ENCODE measurements around the gene C1QTNF12. TPM values are rescaled to one million over a fixed set of nuclear protein-coding genes. Genes with fewer than 3 reads are reported as not detected.

C1QTNF12 gene
- total and polyA plus RNA-seq, 7 donors: 1.9 to 28.7 (median 17.6) TPM; not detected in 2

DNA sequence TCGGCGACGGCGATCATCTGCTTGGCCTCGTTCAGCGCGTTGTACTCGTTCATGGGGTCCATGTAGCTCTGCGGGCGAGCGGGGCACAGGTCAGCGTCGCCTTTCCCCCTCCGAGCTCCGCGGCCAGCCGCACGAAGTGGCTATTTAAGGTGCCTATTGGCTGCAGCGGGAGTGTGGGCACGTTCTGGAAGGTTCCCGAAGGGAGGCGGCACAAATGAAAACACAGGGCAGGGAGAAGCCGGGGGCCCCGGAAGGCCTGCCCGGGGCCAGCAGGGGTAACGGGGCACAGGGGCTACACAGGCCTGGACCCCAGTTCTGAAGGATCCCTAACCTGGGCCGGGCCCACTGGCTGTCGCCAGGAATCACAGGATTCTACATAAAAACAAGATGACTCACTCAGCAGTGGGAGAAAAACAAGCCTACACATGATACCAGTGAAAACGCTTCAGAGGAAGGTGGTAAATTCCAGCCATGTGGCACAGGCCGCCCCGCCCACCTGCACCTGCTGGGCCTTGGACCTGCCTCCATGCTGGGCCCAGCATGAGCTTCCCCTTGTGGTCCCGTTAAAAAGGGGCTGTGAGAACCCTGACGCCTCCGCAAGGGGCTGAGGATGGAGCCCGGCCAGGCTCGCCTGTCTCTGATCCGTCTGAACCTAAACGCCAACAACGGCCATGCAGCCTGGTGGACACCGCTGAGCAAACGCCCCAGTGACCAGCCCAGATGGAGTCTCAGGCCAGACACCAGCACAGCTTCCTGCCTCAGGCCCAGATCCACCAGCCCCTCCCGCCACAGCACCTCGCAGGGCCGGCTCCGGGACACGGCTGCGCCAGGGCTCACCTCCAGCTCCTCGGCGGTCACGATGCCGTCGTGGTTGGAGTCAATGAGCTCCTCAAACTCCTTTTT is 28.6 kb downstream of the C1QTNF12 start:
- Histone ChIP-seq H3K4me1 (peaks cover 0 to 3% (median 0%) of the 10 kb centered on the region in 4 donors), H3K27ac (no peak overlapping the region), H3K4me3 (no peak overlapping the region), H3K9me3 (no peaks in the 10 kb centered on the region), H3K27me3 (no peaks in the 10 kb centered on the region), H3K36me3 (peaks cover 40 to 69% (median 44%) of the 10 kb centered on the region in 4 donors)
- 86 to 91% methylated on average over 52 of the region's 52 CpGs for WGBS, 2 donors
- intact Hi-C loops (cut with DNase I): no loop called here
- DNase-seq: no peak
- TF ChIP-seq EP300 (IDR thresholded peaks at IDR 0.05): no peak
- no peak for TF ChIP-seq POLR2A (IDR thresholded peaks at IDR 0.05)
- TF ChIP-seq, protein P1, sequence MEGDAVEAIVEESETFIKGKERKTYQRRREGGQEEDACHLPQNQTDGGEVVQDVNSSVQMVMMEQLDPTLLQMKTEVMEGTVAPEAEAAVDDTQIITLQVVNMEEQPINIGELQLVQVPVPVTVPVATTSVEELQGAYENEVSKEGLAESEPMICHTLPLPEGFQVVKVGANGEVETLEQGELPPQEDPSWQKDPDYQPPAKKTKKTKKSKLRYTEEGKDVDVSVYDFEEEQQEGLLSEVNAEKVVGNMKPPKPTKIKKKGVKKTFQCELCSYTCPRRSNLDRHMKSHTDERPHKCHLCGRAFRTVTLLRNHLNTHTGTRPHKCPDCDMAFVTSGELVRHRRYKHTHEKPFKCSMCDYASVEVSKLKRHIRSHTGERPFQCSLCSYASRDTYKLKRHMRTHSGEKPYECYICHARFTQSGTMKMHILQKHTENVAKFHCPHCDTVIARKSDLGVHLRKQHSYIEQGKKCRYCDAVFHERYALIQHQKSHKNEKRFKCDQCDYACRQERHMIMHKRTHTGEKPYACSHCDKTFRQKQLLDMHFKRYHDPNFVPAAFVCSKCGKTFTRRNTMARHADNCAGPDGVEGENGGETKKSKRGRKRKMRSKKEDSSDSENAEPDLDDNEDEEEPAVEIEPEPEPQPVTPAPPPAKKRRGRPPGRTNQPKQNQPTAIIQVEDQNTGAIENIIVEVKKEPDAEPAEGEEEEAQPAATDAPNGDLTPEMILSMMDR (IDR thresholded peaks at IDR 0.05): no peak
- no peak for TF ChIP-seq POLR2AphosphoS5 (IDR thresholded peaks at IDR 0.05)

DNA sequence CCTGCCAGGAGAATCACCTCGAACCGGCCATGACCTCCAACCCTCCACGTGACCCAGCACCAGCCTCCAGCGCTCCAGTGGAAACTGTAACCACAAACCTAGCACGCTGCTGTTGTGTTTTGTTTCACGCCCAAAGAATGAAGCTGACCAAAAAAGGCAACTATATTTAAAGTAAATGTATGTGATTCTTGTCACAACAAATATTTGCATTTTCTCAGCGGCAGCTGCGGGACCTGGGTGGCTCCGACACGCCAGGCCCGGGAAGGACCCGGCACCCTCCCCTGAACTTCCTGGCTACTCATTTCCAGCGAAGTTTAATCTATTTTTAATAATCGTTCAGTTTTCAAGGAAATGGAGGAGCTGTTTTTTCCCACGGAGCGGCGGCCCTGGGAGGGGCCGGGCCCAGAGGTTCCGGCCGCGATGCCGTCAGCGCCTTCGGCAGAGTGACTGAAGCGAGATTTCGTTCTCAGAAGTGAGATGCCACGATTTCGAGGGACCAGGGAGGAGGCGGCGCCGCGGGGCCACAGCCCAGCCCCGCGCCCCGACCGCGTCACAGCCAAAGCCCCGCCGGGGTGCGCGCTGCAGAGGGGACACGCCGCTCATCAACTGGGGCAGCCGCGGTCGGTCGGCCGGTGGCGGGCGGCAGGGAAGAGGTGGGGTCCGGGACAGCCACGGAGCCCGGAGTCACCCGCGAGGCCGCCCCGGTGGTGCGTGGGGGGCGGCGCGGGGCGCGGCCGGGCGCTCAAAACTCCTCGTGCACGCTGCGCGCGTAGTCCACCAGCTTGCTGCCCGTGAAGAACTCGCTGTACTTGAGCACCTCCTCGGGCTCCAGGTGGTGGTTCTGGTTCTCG is 29.5 kb downstream of the C1QTNF12 start:
- TF ChIP-seq POLR2A (IDR thresholded peaks at IDR 0.05) (no peak), POLR2AphosphoS5 (IDR thresholded peaks at IDR 0.05) (no peak), EP300 (IDR thresholded peaks at IDR 0.05) (no peak)
- TF ChIP-seq, protein P1 (IDR thresholded peaks at IDR 0.05): no peak
- H3K36me3 ChIP-seq: peaks cover 32 to 60% (median 36%) of the 10 kb centered on the region in 4 donors
- no peak overlapping the region for H3K27ac ChIP-seq
- no peak overlapping the region for H3K4me3 ChIP-seq
- intact Hi-C loops (cut with DNase I): no loop called here
- H3K4me1 ChIP-seq: peaks cover 0 to 3% (median 0%) of the 10 kb centered on the region in 4 donors
- H3K9me3 ChIP-seq: no peaks in the 10 kb centered on the region
- WGBS, 2 donors: 93% methylated on average over 74 of the region's 74 CpGs
- no peaks in the 10 kb centered on the region for H3K27me3 ChIP-seq
- no peak for DNase-seq

DNA sequence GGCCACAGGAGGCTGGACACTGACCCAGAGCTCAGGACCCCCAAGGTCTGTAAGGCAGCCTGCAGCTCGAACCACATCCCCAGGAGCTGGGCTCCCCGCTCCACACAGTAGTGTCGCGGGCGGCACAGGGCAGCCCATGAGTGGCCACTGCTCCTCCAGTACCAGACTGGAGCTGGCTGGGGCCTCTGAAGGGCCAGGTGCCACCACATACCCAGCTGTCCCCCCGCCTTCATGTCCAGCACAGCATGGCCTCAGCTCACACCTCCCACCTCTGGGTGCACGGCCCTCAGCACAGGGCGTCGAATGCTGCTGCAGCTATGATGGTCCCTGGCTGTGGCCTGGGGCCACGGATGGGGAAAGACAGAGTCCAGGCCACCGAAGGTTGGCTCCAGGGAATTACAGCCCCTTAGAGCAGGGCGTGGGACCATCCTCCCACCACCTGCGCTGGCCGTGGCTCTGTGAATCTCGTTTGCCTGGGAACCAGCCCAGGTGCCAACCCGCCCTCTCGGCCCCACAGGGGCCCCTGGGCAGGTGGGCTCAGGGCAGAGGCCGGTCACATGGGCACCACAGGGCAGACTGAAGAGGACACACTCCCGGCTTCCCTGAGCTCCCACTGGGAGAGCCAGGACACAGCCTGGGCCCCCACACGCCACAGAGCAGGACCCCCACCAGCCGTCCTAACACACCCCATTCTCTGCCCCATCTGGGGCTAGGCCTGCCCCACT is 30.5 kb downstream of the C1QTNF12 start:
- Histone ChIP-seq H3K27ac (no peak overlapping the region), H3K9me3 (no peaks in the 10 kb centered on the region), H3K27me3 (no peaks in the 10 kb centered on the region), H3K4me1 (peaks cover 0 to 3% (median 0%) of the 10 kb centered on the region in 4 donors), H3K4me3 (no peak overlapping the region), H3K36me3 (peaks cover 28 to 51% (median 30%) of the 10 kb centered on the region in 4 donors)
- intact Hi-C loops (cut with DNase I): no loop called here
- TF ChIP-seq EP300 (IDR thresholded peaks at IDR 0.05) (no peak), POLR2A (IDR thresholded peaks at IDR 0.05) (no peak), POLR2AphosphoS5 (IDR thresholded peaks at IDR 0.05) (no peak)
- TF ChIP-seq, protein P1 (IDR thresholded peaks at IDR 0.05): no peak
- WGBS, 2 donors: 87 to 90% methylated on average over 21 of the region's 21 CpGs
- DNase-seq: no peak

DNA sequence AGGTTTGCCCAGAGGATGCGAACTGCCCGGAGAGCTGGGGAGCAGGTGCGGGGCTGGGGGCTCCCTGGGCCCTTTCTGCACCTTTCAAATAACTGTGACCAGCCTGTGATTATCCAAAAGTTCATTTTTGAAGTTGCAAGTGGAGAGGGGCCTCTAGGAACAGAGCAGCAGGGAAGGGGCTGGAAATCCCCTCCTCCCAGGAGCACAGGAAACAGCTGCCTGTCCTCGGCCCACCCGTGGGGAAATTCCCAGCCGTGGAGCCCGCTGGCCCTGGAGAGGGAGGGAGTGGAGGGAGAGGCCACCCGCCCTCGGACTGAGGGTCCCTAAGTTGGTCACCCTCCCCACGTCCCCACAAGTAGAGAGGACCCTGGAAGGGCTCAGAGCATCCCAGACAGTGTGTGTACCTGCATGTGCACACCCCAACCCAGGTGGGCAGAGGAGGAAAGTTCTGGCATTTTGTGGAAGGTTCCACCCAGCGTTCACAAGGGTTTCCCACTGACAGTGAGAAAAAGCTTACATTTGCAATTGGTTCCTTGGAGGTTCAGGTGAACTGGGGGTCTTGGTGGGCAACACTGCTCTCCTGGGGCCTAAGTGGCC is 31.3 kb downstream of the C1QTNF12 start:
- TF ChIP-seq, protein P1 (IDR thresholded peaks at IDR 0.05): no peak
- TF ChIP-seq POLR2A (IDR thresholded peaks at IDR 0.05) (no peak), POLR2AphosphoS5 (IDR thresholded peaks at IDR 0.05) (no peak), EP300 (IDR thresholded peaks at IDR 0.05) (no peak)
- no peak for DNase-seq
- Histone ChIP-seq H3K4me1 (peaks cover 0 to 3% (median 0%) of the 10 kb centered on the region in 4 donors), H3K4me3 (no peak overlapping the region), H3K36me3 (peaks cover 22 to 42% (median 26%) of the 10 kb centered on the region in 4 donors), H3K9me3 (no peaks in the 10 kb centered on the region), H3K27me3 (no peaks in the 10 kb centered on the region), H3K27ac (no peak overlapping the region)
- 46 to 52% methylated on average over 11 of the region's 11 CpGs for WGBS, 2 donors
- intact Hi-C loops (cut with DNase I): no loop called here

All from sigmoid colon (tissue), 7 donors.